Pancreas (tissue), 10 donors: Measurements from ENCODE around the gene PSENEN. TPM values are rescaled to one million over a fixed set of nuclear protein-coding genes. Genes with fewer than 3 reads are reported as not detected.

Experiments used
- ATAC-seq, 4 donors: fragments of 200-7000 bp; cut with Tn5 transposase; one replicate each; pipeline versions ENCODE4 v1.8.0 to v1.9.1; 2020; ENCODE audit warnings: mild to moderate bottlenecking in 4 of 4, moderate library complexity in 4 of 4
- DNase-seq, 6 donors: peaks; one replicate each; pipeline ENCODE4 v3.0.0-alpha.2; 2020
- FAIRE-seq: peaks from 2 replicates; lab custom pipeline; 2012; peaks lifted over from hg19 to GRCh38; lab: Jason Lieb, UNC
- H3K27ac ChIP-seq, 4 donors: fragments of 200-600 bp; sonication (generic); 1 replicate in 3 of 4; 2 replicates in 1 of 4; pipeline versions ENCODE4 v1.5.0 to v1.8.0; 2020
- H3K27me3 ChIP-seq, 4 donors: fragments of 200-600 bp; one replicate each; pipeline ENCODE4 v1.8.0; 2021
- H3K36me3 ChIP-seq, 3 donors: fragments of 200-600 bp; sonication (generic) in 1 of 3; one replicate each; pipeline versions ENCODE4 v1.5.0 to v1.8.0; 2020 to 2021
- H3K4me1 ChIP-seq, 3 donors: fragments of 200-600 bp; one replicate each; pipeline ENCODE4 v1.8.0; 2021
- H3K4me3 ChIP-seq, 4 donors: fragments of 200-600 bp; sonication (generic) in 2 of 4; one replicate each; pipeline versions ENCODE4 v1.5.0 to v1.8.0; 2020 to 2021
- H3K9me3 ChIP-seq, 4 donors: fragments of 200-600 bp; one replicate each; pipeline ENCODE4 v1.8.0; 2021
- CTCF ChIP-seq, 4 donors: fragments of 200-600 bp; sonication (generic) in 3 of 4; IDR thresholded peaks; one replicate each; pipeline versions ENCODE4 v1.5.0 to v1.8.0; 2021; ENCODE audit warnings: antibody characterized with exemption in 4 of 4
- WGBS, 2 donors: extraction: QIAGEN DNeasy Blood & Tissue Kit; methylation state at CpG; one replicate each; pipeline ENCODE4 v1.1.7; 2013; 5-methylcytosine and 5-hydroxymethylcytosine counted together
- intact Hi-C, 3 donors: fragments of 100-400 bp; cut with DNase I; formaldehyde crosslinking; loops; one replicate each; pipeline versions ENCODE4 v1.11.1 to v1.14.2; 2022
- polyA plus RNA-seq, 2 donors: library from polyadenylated mRNA; stranded (reverse); fragments of 200-250 nt; gene quantifications; one replicate each; pipeline ENCODE4 v1.2.3, GENCODE V29; 2013
- total RNA-seq, 6 donors: library from RNA; stranded (reverse); fragmentation: NEBNext Ultra II Directional in 4 of 6; extraction: Animal tissue kit (Norgen Biotek cat#: 25700) in 4 of 6; gene quantifications; one replicate each; pipeline versions ENCODE4 v1.2.1 to v1.2.4, GENCODE V29; 2021 to 2023
- donor health status: healthy with polysubstance abuse.
- donor health status: DM: no; HTN: no; CAD: no; lungs with moderate emphysema.
- donor health status: DM: no; HTN: no; CAD: no.
- donor health status: control.
- donor health status: control.
- donor health status: Bipolar disorder and iron deficiency.
- donor health status: DM: yes; HTN: yes; CAD: no.
- donor health status: DM: no; HTN: no; CAD: no.
- donor health status: DM: no; HTN: no; CAD: no.
- donor health status: DM: yes; HTN: yes; CAD: no.

PSENEN gene
- total and polyA plus RNA-seq, 8 donors: 26.7 to 64.6 (median 36.3) TPM

- no peak for FAIRE-seq
- no peak for TF ChIP-seq CTCF (IDR thresholded peaks at IDR 0.05)
- Histone ChIP-seq H3K27ac (no peak overlapping the region), H3K36me3 (no peaks in the 10 kb centered on the region), H3K27me3 (no peaks in the 10 kb centered on the region), H3K4me3 (no peak overlapping the region), H3K9me3 (no peaks in the 10 kb centered on the region), H3K4me1 (peaks cover 0 to 4% (median 0%) of the 10 kb centered on the region in 3 donors)
- peak; percentile 66 to 91 (median 78) for DNase-seq
- peak; percentile 77 to 94 (median 87) for ATAC-seq
- intact Hi-C loops: no loop called here
- 49 to 54% methylated on average over 19 to 20 of the region's 20 CpGs for WGBS, 2 donors
Measured at GRCh38 chr19:35790981-35791813, 45.7 kb downstream of the PSENEN start.

GRCh38 chr19:35791814-35792279, 46.4 kb downstream of the PSENEN start:
- Histone ChIP-seq H3K9me3 (no peaks in the 10 kb centered on the region), H3K36me3 (no peaks in the 10 kb centered on the region), H3K27ac (no peak overlapping the region), H3K4me3 (no peak overlapping the region), H3K27me3 (no peaks in the 10 kb centered on the region), H3K4me1 (peaks cover 0 to 4% (median 0%) of the 10 kb centered on the region in 3 donors)
- no peak for DNase-seq
- 66 to 71% methylated on average over 9 of the region's 9 CpGs for WGBS, 2 donors
- TF ChIP-seq CTCF (IDR thresholded peaks at IDR 0.05): no peak
- no peak for FAIRE-seq
- intact Hi-C loops: no loop called here
- ATAC-seq: peak in 1 of 4 donors; percentile 4

GRCh38 chr19:35792312-35792711, 46.9 kb downstream of the PSENEN start:
- Histone ChIP-seq H3K4me3 (no peak overlapping the region), H3K36me3 (no peaks in the 10 kb centered on the region), H3K4me1 (peaks cover 0 to 4% (median 0%) of the 10 kb centered on the region in 3 donors), H3K9me3 (no peaks in the 10 kb centered on the region), H3K27ac (no peak overlapping the region), H3K27me3 (no peaks in the 10 kb centered on the region)
- no peak for ATAC-seq
- TF ChIP-seq CTCF (IDR thresholded peaks at IDR 0.05): no peak
- 87 to 92% methylated on average over 15 of the region's 15 CpGs for WGBS, 2 donors
- intact Hi-C loops: no loop called here
- peak in 1 of 6 donors; percentile 20 for DNase-seq
- no peak for FAIRE-seq

- no peak for FAIRE-seq
Measured at GRCh38 chr19:35792888-35793287, 47.4 kb downstream of the PSENEN start.

More at GRCh38 chr19:35792888-35793287, 47.4 kb downstream of the PSENEN start:
- Histone ChIP-seq H3K4me3 (no peak overlapping the region), H3K27me3 (no peaks in the 10 kb centered on the region), H3K4me1 (peaks cover 0 to 4% (median 0%) of the 10 kb centered on the region in 3 donors), H3K9me3 (no peaks in the 10 kb centered on the region), H3K27ac (no peak overlapping the region), H3K36me3 (no peaks in the 10 kb centered on the region)
- ATAC-seq (no peak), DNase-seq (no peak)
- intact Hi-C loops: no loop called here
- no peak for TF ChIP-seq CTCF (IDR thresholded peaks at IDR 0.05)
- 87 to 92% methylated on average over 8 of the region's 8 CpGs for WGBS, 2 donors
